ENCODE measurements around the gene RAB3D.
"Not testable (repeated sequence)": the region's sequence is repeated elsewhere in the genome, so short reads cannot be mapped to it uniquely, and the experiment has no call there.

The RAB3D gene, protein sequence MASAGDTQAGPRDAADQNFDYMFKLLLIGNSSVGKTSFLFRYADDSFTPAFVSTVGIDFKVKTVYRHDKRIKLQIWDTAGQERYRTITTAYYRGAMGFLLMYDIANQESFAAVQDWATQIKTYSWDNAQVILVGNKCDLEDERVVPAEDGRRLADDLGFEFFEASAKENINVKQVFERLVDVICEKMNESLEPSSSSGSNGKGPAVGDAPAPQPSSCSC

DNA sequence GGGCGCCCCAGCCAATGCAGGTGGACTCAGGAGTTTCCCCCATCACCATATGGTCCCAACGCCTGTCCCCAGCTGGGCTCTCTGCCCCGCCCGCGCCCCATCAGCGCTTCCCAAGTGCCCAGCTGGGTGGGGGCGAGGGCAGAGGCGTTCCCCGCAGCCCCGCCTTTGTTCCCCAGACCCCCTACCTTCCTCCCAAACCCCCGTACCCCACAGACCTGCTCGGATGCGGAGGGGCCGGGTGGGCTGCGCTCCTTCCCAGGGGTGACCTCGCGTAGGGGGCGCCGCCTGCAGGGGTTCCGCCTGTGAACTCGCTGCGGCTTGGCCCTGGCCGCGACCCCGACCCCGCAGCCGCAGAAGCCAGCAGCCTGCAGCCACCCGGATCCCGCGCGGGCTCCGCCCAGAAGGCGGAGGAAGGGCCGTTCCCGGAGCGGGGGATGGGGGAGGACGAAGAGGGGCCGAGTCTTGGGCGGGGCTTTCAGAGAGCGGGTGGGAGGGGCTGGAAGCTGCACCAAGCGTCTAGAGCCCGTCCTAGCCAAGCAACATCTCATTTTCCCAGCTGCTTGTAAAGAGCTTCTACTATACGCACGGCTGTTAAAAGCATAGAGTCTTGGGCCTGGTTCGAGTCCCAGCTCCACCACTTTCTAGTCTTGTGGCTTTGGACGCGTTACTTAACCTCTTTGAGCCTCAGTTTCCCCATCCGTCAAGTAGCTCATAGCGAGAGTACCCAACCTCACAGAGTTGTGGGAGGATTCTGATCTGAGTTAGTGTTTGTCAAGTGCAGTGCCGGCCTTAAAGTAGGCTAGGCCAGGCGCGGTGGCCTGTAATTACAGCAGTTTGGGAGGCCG is at the start of gene RAB3D:
Gene RAB3D, minus strand, starts transcription at position 404 of the 845 bp plus-strand sequence. CDS start 2,258 bp downstream, outside the sequence.
- DNase-seq, result peak; percentile 90

DNA sequence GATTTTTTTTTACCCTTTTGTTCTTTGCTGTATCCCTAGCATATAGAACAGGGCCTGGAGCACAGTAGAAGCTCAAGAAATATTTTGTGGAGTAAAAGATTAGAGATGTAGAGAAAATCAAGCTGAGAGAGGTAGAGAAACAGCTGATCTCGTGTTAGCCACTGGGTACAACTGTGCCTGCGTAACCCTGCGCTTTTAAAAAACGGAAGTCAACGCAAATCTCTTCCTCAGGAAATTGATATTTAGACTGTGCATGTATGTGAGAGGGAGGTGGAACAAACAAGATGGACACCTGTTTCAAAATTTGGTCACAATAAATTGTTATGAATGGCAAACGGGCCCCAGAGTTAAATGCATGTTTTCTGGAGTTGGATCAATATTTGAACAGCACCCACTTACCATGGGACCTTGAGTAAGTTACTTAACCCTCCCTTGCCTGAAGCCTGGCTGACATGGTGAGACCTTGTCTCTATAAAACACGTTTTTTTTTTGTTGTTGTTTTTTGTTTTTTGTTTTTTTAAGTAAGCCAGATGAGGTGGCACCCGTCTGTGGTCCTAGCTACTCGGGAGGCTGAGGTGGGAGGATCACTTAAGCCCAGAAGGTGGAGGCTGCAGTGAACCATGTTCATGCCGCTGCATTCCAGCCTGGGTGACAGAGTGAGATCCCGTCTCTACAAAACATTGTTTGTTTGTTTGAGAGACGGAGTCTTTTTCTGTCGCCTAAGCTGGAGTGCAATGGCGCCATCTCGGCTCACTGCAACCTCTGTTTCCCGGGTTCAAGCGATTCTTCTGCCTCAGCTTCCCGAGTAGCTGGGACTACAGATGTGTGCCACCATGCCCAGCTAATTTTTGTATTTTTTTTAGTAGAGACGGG is 47.9 kb upstream of the RAB3D start:
- peak; percentile 38 for DNase-seq

DNA sequence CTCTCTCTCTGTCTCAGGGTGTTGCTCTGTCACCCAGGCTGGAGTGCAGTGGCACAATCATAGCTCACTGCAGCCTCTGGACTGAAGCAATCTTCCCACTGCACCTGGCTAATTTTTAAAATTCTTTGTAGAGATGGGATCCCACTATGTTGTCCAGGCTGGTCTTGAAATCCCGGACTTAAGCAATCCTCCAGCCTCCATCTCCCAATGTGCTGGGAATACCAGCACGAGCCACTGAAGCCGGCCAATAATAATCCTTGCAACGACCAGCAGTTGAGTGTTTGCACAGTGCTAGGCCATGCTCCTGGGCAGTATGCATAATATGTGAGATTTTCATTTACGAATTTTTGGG is 45.3 kb upstream of the RAB3D start:
- peak; percentile 9 for DNase-seq

- no peak for DNase-seq
Measured at GRCh38 chr19:11383706-11384048, 44.2 kb upstream of the RAB3D start.

DNA sequence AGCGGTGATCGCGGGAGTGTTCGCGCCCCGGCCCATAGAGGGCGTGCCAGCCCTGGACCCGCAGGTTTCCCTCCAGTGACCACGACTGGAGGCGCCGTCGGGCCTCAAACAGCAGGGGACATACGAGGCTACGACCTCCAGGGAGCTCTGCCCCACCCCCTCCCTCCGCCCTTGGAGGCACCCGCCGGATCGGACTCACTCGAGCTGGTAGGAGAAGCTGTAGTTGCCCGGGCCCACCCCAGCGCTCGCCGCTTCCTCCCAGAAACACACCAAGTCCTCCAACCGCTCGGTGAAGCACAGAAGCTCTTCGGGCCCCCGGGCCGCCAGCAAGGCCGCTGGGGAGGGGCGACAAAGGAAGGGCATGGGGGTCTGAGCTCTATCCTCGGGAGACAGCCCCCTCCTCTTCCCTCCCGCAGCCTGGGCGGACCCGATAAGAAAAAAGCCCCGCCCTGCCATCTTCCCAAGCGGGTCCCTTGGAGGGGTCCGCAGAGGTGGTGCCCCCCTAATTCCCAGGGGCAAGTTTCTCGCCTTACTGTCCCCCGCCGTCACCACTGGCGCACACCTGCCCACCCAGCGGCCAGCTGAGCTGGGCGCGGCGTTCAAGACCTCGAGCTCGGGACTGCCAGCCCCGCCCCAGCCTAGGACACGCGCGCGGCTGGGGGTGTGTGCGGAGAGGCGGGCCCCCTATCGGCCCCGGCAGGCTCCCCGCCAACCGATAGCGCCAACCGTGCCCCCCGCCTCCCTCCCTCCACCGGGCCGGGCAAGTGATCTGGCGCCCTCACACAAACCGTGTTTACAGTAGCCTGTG is 43.6 kb upstream of the RAB3D start:
- DNase-seq, result peak; percentile 65

DNA sequence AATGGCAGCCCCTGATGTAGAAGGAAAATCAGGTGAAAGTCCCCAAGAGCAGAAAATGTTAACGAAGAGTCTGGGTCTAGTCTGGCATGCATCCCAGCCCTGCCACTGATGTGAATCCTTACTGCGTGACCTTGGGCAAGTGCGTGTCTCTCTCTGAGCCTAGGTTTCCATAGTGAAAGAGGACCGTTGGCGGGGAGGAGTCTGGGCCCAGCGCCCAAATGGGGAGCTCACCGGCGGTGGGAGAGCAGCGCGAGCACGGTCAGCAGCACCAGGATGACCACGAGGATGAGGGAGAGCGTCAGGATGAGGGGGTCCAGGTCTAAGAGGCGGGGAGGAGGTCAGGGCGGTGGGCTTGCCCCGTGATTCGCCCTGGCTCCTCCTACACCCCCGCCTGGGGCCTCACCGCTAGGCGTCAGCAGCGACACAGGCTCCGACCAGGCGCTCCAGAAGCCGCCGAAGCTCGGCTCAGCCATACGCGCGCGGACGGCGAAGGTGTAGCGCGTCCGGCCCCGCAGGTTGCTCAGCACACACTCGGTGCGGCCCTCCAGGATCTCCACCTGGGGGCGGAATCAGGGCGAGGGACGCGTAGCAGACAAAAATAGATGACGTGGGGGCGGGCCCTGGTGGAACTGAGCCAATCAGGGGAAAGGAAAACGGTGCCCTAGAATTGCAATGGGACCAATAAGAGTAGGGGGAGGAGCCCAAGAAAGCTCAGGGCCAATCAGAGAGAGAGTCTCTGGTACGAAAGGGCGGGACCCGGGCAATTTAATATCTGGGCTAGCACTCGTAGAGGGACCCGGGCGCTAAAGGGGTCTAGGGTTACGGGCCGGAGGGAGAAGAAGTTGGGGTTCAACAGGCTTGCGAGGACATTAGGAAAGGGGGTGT is 41.4 kb upstream of the RAB3D start:
- no peak for DNase-seq

DNA sequence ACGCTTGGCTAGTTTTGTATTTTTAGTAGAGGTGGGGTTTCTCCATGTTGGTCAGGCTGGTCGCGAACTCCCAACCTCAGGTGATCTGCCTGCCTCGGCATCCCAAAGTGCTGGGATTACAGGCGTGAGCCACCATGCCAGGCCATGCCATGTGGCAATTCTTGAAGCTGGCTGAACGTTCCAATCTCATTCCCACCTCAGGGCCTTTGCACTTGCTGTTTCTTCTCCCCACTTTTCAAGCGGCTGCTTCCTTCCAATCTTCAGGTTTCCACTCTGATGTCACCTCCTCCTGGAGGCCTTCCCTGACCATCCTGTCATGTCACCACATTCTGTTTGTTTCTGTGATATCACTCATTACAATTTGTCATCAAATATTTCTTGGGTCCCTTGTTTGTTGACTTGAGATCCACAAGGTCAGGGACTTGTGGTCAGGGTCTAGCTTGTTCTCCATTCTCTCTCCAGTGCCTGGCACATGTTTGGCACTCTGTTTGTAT is 40.4 kb upstream of the RAB3D start:
- DNase-seq, result no peak

GRCh38 chr19:11379269-11379845 is 39.9 kb upstream of the RAB3D start:
- not testable (repeated sequence) for DNase-seq

DNA sequence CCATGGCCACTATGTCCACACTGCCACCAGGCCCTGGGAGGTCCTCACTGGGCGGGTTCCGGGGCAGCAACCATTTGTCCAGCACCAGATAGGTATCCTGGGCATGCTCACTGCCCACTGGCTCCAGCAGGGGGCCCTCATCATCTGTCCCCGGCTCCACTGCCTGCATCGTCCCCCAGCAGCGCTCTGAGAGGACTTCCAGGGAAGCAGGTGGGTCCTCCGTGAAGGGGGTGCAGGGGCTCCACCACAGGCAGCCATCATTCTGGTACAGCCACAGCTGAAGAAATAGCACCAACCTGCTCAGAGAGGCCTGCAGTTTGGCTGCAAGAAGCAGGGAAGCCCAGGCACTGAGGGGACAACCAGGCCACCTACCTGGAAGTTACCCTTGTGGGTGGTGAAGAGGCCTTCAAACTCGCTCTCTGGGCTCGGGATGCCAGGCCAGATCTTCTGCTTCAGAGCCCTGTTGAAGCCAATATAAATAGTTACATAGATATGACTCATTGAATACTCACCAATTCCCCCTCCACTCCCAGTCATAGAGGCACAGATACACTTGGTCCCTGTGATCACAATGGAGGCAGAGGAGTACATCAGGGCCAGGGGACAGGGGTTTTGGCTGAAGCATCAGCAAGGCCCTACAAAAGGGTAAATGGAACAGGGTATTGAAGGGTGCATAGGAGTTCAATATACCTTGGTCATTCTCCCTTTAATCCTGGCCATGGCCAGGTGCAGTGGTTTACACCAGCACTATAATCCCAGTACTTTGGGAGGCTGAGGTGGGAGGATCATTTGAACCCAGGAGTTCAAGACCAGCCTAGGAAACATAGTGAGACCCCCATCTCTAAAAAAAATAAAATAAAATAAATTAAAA is 39.1 kb upstream of the RAB3D start:
- peak; percentile 25 for DNase-seq

DNA sequence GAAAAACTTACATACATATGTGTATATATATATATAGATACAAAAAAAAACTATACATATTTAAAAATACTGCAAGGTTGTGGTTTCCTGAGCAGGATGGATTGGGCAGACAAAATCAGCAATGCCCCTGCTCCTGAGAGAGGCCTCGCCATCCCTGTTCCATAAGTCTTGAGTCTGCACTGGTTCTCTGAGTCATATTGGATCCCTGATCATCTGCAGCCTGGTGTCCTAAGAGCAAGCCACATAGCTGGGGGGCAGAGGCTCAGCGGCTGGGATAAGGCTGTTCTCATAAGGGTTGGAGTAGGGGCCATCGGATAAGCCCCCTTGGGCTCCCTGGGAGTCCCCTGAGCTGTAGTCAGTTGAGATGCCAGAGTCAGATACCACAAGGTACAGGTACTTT is 38.3 kb upstream of the RAB3D start:
- no peak for DNase-seq

GRCh38 chr19:11377237-11377636 is 37.8 kb upstream of the RAB3D start:
- peak; percentile 5 for DNase-seq

GRCh38 chr19:11375143-11375948 is 35.9 kb upstream of the RAB3D start:
- DNase-seq, result peak; percentile 81

DNA sequence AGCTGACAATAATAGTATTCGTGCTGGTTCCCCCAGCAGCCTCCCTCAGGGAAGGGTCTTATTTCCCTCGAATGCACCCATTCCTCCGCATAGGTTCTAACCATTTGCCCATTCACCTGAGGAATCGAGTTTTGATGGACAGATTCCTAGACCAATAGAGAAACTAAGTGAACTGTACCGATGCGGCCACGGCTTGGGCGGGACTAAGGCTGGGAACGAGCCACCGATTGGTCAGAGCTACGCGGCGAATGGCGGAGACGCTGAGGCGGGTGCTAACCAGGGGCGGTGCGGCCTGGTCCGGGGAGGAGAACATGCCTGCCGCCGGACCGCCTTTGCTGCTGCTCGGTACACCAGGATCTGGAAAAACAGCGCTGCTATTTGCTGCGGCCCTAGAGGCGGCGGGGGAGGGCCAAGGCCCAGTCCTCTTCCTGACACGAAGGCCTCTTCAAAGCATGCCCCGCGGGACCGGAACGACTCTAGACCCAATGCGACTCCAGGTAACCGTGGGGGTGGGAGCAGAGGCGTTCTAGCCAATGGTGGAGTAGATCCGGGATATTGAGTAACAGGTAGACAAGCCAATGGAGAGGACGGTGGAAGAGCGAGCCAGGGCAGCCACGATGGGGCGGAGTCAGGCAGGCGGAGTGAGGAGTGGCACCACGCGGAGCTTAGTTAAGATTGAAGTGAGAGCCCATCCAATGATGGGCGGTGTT is 35.1 kb upstream of the RAB3D start, which contains the start of gene SWSAP1:
Gene SWSAP1, plus strand, starts transcription at position 234 of the 710 bp plus-strand sequence. Its CDS starts 15 bp downstream, at position 249.
- peak; percentile 99 for DNase-seq

DNA sequence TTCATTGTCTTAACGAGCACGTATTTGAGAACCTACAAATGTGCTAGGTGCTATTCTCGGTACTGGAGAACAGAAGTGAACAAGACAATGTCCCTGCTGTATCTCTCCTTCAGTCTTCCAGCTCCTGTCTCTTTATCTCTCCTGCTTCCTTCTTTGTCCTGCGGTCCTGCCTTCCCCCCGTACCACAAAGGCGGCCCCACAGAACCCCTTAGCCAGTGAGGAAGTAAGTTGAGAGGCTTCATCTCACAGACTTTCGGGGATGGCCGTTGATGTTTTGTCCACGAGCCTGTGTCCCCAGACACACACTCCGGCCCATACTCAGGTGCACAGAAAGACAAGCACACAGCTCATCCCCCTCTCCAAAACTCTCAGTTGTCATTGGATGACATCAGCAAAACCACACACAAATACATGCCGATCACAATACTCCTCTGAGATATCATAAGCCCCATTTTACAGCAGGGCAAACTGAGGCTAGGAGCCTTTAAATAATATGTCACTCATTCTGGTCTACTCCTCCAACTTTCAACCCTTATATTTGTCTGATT is 34.5 kb upstream of the RAB3D start:
- no peak for DNase-seq

DNA sequence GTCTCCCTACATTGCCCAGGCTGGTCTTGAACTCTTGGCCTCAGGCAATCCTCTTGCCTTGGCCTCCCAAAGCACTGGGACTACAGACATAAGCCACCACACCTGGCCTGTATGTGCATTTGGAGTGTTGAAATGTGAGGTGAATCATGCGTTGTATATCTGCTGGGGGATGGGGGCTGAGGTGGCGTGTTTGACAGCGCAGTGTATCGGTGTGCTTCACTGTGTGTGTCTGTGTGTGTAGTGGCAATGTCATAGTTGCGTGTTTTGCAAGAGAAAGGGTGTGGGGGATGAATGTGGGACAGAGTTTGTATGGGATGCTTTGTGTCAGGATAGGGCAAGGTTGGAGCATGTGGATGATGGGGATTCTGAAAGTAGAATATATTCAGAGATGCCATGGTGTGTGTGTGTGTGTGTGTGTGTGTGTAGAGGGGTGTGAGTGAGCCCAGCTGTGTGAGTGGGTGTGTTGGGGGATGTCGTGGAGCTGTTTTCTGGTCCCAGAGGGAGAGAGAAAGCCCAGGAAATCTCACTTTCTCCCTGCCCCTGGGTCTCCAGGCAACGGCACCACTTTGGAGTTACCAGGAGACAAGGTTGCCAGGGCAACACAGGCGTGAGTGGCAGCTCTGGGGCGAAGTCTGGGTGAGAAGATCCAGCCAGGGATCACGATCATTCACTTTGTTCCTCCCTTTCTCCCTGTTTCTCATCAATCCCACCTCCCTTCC is 33.9 kb upstream of the RAB3D start:
- peak; percentile 79 for DNase-seq

GRCh38 chr19:11370744-11371143 is 31.3 kb upstream of the RAB3D start:
- no peak for DNase-seq

DNA sequence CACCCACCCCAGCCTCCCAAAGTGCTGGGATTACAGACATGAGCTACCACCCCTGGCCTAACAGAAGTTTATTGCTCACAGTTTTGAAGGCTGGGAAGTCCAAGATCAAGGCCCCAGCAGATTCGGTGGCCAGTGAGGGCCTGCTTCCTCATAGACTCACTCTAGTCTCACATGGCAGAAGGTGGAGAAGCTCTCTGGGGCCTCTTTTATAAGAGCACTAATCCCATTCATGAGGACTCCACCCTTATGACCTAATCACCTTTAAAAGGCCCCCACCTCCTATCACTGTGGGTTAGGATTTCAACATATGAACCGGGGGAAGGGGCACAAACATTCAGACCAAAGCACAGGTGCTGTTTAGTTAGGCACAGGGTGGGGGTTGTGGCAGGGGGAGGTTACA is 28.1 kb upstream of the RAB3D start:
- no peak for DNase-seq

Measured in NCI-H510A treated with DMSO at 0.1 percent for 48 hours (cell line).